Measurements from ENCODE around the gene ACKR2.

DNA sequence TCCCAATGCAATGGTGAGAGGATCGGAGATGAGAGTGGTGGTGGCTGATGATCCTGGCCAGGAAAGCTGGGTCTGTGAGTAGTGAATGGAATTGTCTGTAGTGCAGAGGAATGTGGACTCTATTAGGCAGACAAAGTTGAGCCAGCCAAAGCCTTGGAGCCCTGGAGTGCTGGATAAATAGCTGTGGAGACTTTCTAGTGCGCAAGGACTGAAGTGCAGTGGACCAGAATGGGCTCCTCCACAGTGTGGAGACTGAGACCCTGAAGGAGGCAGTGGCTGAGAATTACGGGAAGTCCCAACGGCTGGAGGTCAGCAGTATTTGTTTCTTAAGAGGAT is 97.6 kb downstream of the ACKR2 start:
- TF ChIP-seq, protein P1, sequence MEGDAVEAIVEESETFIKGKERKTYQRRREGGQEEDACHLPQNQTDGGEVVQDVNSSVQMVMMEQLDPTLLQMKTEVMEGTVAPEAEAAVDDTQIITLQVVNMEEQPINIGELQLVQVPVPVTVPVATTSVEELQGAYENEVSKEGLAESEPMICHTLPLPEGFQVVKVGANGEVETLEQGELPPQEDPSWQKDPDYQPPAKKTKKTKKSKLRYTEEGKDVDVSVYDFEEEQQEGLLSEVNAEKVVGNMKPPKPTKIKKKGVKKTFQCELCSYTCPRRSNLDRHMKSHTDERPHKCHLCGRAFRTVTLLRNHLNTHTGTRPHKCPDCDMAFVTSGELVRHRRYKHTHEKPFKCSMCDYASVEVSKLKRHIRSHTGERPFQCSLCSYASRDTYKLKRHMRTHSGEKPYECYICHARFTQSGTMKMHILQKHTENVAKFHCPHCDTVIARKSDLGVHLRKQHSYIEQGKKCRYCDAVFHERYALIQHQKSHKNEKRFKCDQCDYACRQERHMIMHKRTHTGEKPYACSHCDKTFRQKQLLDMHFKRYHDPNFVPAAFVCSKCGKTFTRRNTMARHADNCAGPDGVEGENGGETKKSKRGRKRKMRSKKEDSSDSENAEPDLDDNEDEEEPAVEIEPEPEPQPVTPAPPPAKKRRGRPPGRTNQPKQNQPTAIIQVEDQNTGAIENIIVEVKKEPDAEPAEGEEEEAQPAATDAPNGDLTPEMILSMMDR (tag by site-specific recombination; IDR thresholded peaks at IDR 0.05), result no peak
- no peak for TF ChIP-seq ZNF391 (tag by site-specific recombination; IDR thresholded peaks at IDR 0.05; ENCODE audit: borderline replicate concordance, low read depth)
- no peak for TF ChIP-seq ZNF558 (tag by site-specific recombination; IDR thresholded peaks at IDR 0.05)
- no peak for TF ChIP-seq ZNF660 (tag by site-specific recombination; IDR thresholded peaks at IDR 0.05)

Data from HEK293 (cell line).